Raji (cell line): Measurements from ENCODE around the gene GRK3.

Experiments
- POLR2A ChIP-seq: IDR thresholded peaks from 2 replicates; pipeline ENCODE4 v1.6.1; 2011; ENCODE audit warnings: low read depth, low read length, control low read depth; ENCODE audit not compliant: insufficient read depth

The GRK3 gene

DNA sequence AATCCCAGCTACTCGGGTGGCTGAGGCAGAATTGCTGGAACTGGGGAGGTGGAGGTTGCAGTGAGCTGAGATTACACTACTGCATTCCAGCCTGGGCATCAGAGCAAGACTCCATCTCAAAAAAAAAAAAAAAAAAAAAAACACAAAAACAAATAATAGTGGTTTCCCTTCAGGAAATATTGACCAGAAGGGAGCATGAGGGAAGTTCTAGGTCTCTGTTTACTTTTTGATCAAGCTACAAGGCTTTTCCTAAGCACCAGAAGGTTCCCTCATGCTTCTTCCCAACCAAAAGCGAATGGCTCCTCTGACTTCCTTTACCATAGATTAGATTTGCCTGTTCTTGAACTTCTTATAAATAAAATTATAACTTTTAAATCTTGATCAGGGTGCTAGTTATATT is 195.8 kb downstream of the GRK3 start:
- TF ChIP-seq POLR2A, result no peak

- no peak for TF ChIP-seq POLR2A
These were observed 196.5 kb downstream of the GRK3 start for GRCh38 chr22:25760848-25761595.

DNA sequence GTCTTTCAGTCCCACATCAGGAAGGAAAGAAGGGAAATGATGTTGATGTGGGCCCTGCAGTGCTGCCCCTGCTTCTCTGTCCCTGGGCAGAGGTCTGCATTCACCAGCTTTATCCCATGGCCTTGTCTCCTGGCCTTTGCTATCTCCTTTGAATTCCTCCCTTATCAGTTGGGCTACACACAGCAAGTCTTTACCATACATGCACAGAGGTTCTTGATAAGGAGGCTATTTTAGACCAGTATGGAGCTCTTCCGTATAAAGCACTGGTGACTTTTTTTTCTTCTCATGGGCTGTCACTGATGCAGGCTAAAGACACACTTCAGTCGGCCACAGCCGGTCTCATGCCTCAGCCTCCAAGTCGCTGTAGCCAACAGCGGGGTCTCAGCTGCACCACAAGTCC is 197.7 kb downstream of the GRK3 start:
- TF ChIP-seq POLR2A, result no peak

GRCh38 chr22:25763239-25763777 is 198.8 kb downstream of the GRK3 start:
- TF ChIP-seq POLR2A, result no peak

- TF ChIP-seq POLR2A, result no peak
These were observed 200.0 kb downstream of the GRK3 start for GRCh38 chr22:25764270-25765015.

DNA sequence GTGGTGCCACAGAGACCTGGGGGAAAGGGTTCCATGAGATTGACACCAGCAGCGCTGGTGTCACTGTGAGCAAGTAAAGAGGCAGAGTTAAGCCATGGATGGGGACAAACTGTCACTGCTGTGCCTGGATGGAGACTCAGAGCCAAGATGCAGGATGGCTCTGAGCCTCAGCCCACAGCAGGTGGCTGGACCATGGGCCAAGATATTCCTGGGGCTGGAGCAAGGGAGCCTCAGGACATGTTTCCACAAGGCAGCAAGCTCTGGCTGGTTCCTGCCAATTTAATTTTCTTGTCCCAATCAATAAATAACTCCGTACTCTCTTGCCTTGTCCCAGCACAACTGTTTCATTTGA is 200.5 kb downstream of the GRK3 start:
- no peak for TF ChIP-seq POLR2A

DNA sequence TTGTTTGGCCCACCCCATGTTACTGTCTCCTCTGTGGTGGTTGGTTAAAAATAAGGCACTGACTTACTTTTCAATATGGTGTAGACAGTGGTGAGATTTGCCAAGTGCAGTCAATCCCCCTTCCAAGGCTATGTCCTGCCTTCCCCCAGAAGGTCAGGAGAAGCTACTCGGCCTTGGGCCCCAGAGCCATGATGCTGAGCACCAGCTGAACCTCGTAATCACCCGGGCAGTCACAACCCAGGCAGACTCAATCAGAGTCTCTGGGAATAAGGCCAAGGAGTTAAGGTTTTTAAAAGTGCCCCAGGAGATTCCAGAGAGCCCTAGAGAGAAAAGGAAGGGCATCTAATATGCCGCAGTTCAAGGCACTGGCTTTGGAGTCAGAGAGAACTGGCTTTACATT is 201.3 kb downstream of the GRK3 start:
- no peak for TF ChIP-seq POLR2A

DNA sequence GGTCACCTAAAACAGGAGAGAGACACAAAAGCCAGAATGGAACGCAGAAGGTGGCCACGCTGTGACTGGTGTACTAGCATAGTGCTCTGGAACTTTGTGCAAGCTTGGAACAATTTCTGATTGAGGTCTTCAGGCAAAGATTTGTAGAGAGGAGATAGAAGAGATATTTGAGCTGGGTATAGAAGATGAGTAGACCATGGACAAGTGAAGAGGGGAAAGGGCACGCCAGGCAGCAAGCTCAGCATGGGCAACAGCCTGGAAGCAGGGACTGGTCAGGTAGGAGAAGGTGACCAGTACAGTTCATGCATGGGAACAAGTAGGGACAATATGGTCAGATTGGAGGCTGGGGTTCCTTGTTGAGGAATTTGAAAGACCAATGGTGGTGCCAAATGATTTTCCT is 201.9 kb downstream of the GRK3 start:
- no peak for TF ChIP-seq POLR2A

DNA sequence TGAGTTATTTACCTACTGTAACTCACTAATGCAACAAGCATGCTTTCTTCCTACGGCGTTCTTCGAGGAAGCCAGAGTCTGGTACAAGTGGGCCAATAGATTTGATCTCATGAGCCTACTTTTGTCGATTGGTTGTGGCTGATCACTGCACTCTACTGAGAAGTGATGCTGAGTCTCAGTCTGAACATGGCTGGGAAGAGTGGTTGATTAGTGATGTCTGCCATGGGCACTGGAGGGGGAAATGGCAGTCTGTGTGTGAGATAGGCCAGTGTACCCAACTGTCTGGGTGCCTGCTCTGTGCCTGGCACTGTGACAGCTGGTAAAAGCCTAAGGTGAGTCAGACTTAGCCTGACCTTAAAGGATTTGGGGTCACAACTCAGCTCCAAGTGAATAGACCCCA is 205.9 kb downstream of the GRK3 start:
- TF ChIP-seq POLR2A, result no peak

- TF ChIP-seq POLR2A, result no peak
These were observed 207.8 kb downstream of the GRK3 start for GRCh38 chr22:25772288-25772687.

- TF ChIP-seq POLR2A, result no peak
These were observed 210.1 kb downstream of the GRK3 start for GRCh38 chr22:25774575-25775026.

DNA sequence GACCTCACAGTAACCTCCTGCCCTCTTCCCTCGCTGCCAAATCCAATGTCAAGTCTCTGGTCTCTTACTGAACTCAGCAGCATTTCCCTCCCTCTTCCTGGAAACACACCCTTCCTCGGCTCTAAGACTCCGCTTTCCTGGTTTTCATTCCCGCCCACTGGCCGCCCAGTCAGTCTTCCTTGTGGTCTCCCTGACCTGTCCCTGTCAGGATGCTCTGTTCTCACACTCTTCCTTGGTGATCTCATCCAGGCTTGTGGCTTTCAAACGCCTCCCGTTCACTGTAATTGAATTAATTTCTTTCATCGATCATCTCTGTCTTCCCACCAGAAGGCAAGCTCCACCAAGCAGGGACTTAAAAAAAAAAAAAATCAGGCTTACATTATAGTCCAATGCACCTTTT is 211.1 kb downstream of the GRK3 start:
- TF ChIP-seq POLR2A, result no peak

DNA sequence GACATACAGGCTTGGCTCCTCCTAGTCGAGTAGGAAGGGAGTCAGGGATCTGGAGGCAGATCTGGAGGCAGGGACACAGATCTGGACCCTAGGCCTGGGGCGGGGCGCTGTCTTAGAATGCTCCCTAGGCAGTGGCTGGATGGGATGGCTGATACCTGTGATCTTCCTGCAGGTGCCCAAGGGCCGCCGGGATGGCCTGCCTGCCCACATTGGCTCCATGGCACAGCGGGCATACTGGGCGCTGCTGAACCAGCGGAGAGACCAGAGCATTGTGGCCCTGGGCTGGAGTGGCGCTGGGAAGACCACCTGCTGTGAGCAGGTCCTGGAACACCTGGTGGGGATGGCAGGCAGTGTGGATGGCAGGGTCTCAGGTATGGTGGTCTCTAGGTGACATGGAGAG is 212.9 kb downstream of the GRK3 start:
- no peak for TF ChIP-seq POLR2A

DNA sequence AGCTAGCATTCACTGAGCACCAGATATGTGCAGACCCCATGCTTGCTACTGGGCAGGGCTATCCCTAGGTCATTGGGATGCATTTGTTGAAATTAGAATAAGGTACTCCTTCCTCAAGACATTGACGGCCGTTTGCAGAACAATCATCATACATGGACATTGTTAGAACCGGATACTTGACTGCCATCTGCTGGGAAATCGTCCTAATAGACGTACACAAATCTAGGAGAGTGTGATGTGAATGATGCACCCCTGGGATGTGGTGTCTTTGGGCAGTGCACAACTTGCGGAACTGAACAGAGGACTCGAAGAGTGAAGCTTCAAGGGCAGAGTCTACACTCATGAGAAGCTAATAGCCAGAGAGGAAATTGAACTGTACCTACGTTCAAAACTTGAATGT is 213.4 kb downstream of the GRK3 start:
- TF ChIP-seq POLR2A, result no peak
